Kidney glomerular epithelial cell (primary cell): ENCODE data around the gene AUTS2.
A peak's percentile ranks its signal among the peaks of the same experiment; 100 is the strongest.

Source experiments
- DNase-seq: peaks from one replicate; lab custom pipeline; 2025; lab: John Stamatoyannopoulos, UW

AUTS2 gene

GRCh38 chr7:70696201-70696754, 1098.0 kb downstream of the AUTS2 start:
- peak; percentile 14 for DNase-seq

GRCh38 chr7:70698219-70698832, 1100.1 kb downstream of the AUTS2 start:
- DNase-seq, result peak; percentile 55

GRCh38 chr7:70699271-70699670, 1101.0 kb downstream of the AUTS2 start:
- DNase-seq, result no peak

- DNase-seq, result no peak
Observed at GRCh38 chr7:70700055-70700940, 1102.0 kb downstream of the AUTS2 start.

GRCh38 chr7:70700941-70701425, 1102.7 kb downstream of the AUTS2 start:
- DNase-seq, result no peak

GRCh38 chr7:70701477-70701876, 1103.2 kb downstream of the AUTS2 start:
- DNase-seq, result no peak

GRCh38 chr7:70701991-70702390, 1103.7 kb downstream of the AUTS2 start:
- DNase-seq, result no peak

- DNase-seq, result no peak
Observed at GRCh38 chr7:70703785-70704184, 1105.5 kb downstream of the AUTS2 start.

GRCh38 chr7:70704831-70705346, 1106.6 kb downstream of the AUTS2 start:
- no peak for DNase-seq

- no peak for DNase-seq
Observed at GRCh38 chr7:70706204-70706603, 1107.9 kb downstream of the AUTS2 start.

GRCh38 chr7:70706698-70707097, 1108.4 kb downstream of the AUTS2 start:
- no peak for DNase-seq

GRCh38 chr7:70707823-70708243, 1109.6 kb downstream of the AUTS2 start:
- no peak for DNase-seq

- DNase-seq, result peak; percentile 100
Observed at GRCh38 chr7:70710011-70710480, 1111.8 kb downstream of the AUTS2 start.

GRCh38 chr7:70710651-70711050, 1112.4 kb downstream of the AUTS2 start:
- DNase-seq, result no peak

GRCh38 chr7:70711452-70711851, 1113.2 kb downstream of the AUTS2 start:
- no peak for DNase-seq

GRCh38 chr7:70712942-70713341, 1114.7 kb downstream of the AUTS2 start:
- DNase-seq, result no peak

GRCh38 chr7:70714506-70715038, 1116.3 kb downstream of the AUTS2 start:
- DNase-seq, result no peak

GRCh38 chr7:70717553-70718329, 1119.5 kb downstream of the AUTS2 start:
- no peak for DNase-seq

GRCh38 chr7:70719125-70719524, 1120.8 kb downstream of the AUTS2 start:
- DNase-seq, result no peak

GRCh38 chr7:70720191-70720873, 1122.1 kb downstream of the AUTS2 start:
- DNase-seq, result no peak

- DNase-seq, result no peak
Observed at GRCh38 chr7:70721500-70721899, 1123.2 kb downstream of the AUTS2 start.
